ENCODE measurements around the gene PCSK4. TPM values are rescaled to one million over a fixed set of nuclear protein-coding genes. Genes with fewer than 3 reads are reported as not detected.

Gene PCSK4
- total RNA-seq, 4 donors from 2014 or later: 2.6 to 11.9 (median 7.5) TPM

GRCh38 chr19:1431759-1432506 is 58.2 kb downstream of the PCSK4 start:
- in situ Hi-C loops (cut with MboI; ENCODE audit: low pct_ligation_motif_present in 1 of 4, low pct_unique_long_range_greater_than_20kb in 1 of 4, low sequenced_read_pairs in 3 of 4) (no loop called here), intact Hi-C loops (cut with DNase I; ENCODE audit: low total_unique reads) (no loop called here)
- peaks cover 0 to 3% (median 0%) of the 10 kb centered on the region in 4 donors for H3K4me1 ChIP-seq
- H3K9me3 ChIP-seq: no peaks in the 10 kb centered on the region
- 93% methylated on average over 24 of the region's 24 CpGs; no CpG with 5 or more reads in 1 of the 2 donors for WGBS, 2 donors (ENCODE audit: low coverage in 1 of 2)
- H3K27me3 ChIP-seq: no peaks in the 10 kb centered on the region
- no peak for DNase-seq
- no peak overlapping the region for H3K27ac ChIP-seq
- H3K36me3 ChIP-seq: peaks cover 0 to 40% (median 22%) of the 10 kb centered on the region in 4 donors
- TF ChIP-seq EP300 (IDR thresholded peaks at IDR 0.05; ENCODE audit: low read depth) (no peak), CTCF (IDR thresholded peaks at IDR 0.05) (no peak), POLR2A (IDR thresholded peaks at IDR 0.05) (no peak), POLR2AphosphoS5 (IDR thresholded peaks at IDR 0.05) (no peak)
- no peak overlapping the region for H3K4me3 ChIP-seq

Other genes with a start within 250 kb of the PCSK4 start
- gene ATP5F1D, start 248.6 kb downstream of the PCSK4 start, total RNA-seq: 100 to 1,000 TPM; 157 to 650 (median 240) TPM
- 100 to 1,000 TPM in 3 of 4 donors, 10 to 100 TPM in 1; 89.4 to 379 (median 116) TPM for gene MIDN, start 241.8 kb downstream of the PCSK4 start, total RNA-seq
- 100 to 1,000 TPM; 431 to 488 (median 460) TPM for gene CIRBP, start 221.0 kb downstream of the PCSK4 start, total RNA-seq
- gene FAM174C, start 214.8 kb downstream of the PCSK4 start, total RNA-seq: 100 to 1,000 TPM in 2 of 4 donors, 10 to 100 TPM in 2; 72.5 to 116 (median 99.0) TPM
- 100 to 1,000 TPM in 1 of 4 donors, 10 to 100 TPM in 3; 30.5 to 112 (median 40.6) TPM for gene EFNA2, start 204.5 kb downstream of the PCSK4 start, total RNA-seq
- 100 to 1,000 TPM in 3 of 4 donors, 10 to 100 TPM in 1; 32.2 to 196 (median 156) TPM for gene NDUFS7, start 106.4 kb downstream of the PCSK4 start, total RNA-seq
- gene GAMT, start 88.8 kb downstream of the PCSK4 start, total RNA-seq: 1 to 10 TPM; 1.4 to 4.4 (median 2.9) TPM
- 10 to 100 TPM; 36.3 to 77.2 (median 41.6) TPM for gene DAZAP1, start 82.8 kb downstream of the PCSK4 start, total RNA-seq
- gene RPS15, start 52.0 kb downstream of the PCSK4 start, total RNA-seq: 1,000 to 10,000 TPM; 1,367 to 2,740 (median 2,511) TPM
- 1 to 10 TPM in 1 of 4 donors, under 1 TPM in 3; under 0.01 to 6.0 (median 0.36) TPM for gene APC2, start 40.2 kb downstream of the PCSK4 start, total RNA-seq
- gene C19orf25, start 11.1 kb downstream of the PCSK4 start, total RNA-seq: 10 to 100 TPM; 36.2 to 89.2 (median 46.0) TPM
- 1 to 10 TPM in 2 of 4 donors, not detected in 2; 2.2 to 3.3 TPM for gene REEP6, start 831 bp upstream of the PCSK4 start, total RNA-seq
- 1 to 10 TPM in 3 of 4 donors, not detected in 1; 2.6 to 3.7 (median 2.7) TPM for gene ADAMTSL5, start 22.7 kb upstream of the PCSK4 start, total RNA-seq
- not detected for gene PLK5, start 33.7 kb upstream of the PCSK4 start, total RNA-seq
- 100 to 1,000 TPM in 1 of 4 donors, 10 to 100 TPM in 3; 20.8 to 100 (median 27.8) TPM for gene MEX3D, start 78.0 kb upstream of the PCSK4 start, total RNA-seq
- gene MBD3, start 102.5 kb upstream of the PCSK4 start, total RNA-seq: 100 to 1,000 TPM in 1 of 4 donors, 10 to 100 TPM in 3; 61.4 to 121 (median 68.7) TPM
- gene UQCR11, start 115.1 kb upstream of the PCSK4 start, total RNA-seq: 100 to 1,000 TPM in 1 of 4 donors, 10 to 100 TPM in 3; 19.9 to 120 (median 60.8) TPM
- gene TCF3, start 162.3 kb upstream of the PCSK4 start, total RNA-seq: 100 to 1,000 TPM in 1 of 4 donors, 10 to 100 TPM in 3; 55.9 to 160 (median 79.7) TPM

All from transverse colon (tissue), 4 donors.